Measurements from ENCODE around the gene PIF1.
"Not testable (repeated sequence)": the region's sequence is repeated elsewhere in the genome, so short reads cannot be mapped to it uniquely, and the experiment has no call there.

Gene PIF1

DNA sequence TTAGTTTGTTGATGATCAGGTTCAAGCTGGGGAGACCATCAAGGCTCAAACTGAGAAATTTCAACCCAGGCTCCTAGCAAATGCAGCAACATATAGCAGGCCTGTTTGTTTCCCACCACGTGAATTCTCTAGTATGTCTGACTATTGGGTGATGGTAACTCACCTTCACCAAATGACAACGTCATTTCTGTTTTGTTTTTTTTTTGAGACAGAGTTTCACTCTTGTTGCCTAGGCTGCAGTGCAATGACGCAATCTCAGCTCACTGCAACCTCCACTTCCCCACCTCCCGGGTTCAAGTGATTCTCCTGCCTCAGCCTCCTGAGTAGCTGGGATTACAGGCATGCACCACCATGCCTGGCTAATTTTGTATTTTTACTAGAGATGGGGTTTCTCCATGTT, 10.5 kb downstream of the PIF1 start:
- H3K27ac Mint-ChIP-seq (ENCODE audit: low read depth), result not testable (repeated sequence)

DNA sequence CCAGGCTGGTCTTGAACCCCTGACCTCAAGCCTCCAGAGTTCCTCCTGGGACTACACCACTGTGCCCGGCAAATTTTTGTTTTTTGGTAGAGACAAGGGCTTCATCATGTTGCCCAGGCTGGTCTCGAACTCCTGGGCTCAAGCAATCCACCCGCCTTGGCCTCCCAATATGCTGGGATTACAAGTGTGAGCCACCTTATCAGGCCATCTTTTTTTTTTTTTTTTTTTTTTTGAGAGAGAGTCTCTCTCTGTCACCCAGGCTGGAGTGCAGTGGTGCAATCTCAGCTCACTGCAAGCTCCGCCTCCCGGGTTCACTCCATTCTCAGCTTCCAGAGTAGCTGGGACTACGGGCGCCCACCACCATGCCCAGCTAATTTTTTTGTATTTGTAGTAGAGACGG, 11.2 kb downstream of the PIF1 start:
- not testable (repeated sequence) for H3K27me3 Mint-ChIP-seq; H3K36me3 Mint-ChIP-seq (ENCODE audit: insufficient read depth); H3K4me3 Mint-ChIP-seq; ATAC-seq (replicated peaks; ENCODE audit: extremely low read depth, poor library complexity, severe bottlenecking); DNase-seq (ENCODE audit: low spot score in 2 of 2); H3K4me1 Mint-ChIP-seq; H3K9me3 Mint-ChIP-seq; H3K27ac Mint-ChIP-seq (ENCODE audit: low read depth)

More for the DNA sequence above, 10.5 kb downstream of the PIF1 start:
- H3K9me3 Mint-ChIP-seq; H3K4me3 Mint-ChIP-seq; DNase-seq (ENCODE audit: low spot score in 2 of 2); H3K4me1 Mint-ChIP-seq; H3K36me3 Mint-ChIP-seq (ENCODE audit: insufficient read depth); H3K27me3 Mint-ChIP-seq; ATAC-seq (replicated peaks; ENCODE audit: extremely low read depth, poor library complexity, severe bottlenecking): not testable (repeated sequence)

GRCh38 chr15:64813075-64813474, 12.4 kb downstream of the PIF1 start:
- Mint-ChIP-seq H3K4me3 (no peak overlapping the region), H3K27me3 (no peaks in the 10 kb centered on the region), H3K27ac (ENCODE audit: low read depth) (no peak overlapping the region), H3K4me1 (peaks cover 7% of the 10 kb centered on the region), H3K36me3 (ENCODE audit: insufficient read depth) (peaks cover 4% of the 10 kb centered on the region), H3K9me3 (no peaks in the 10 kb centered on the region)
- no peak for ATAC-seq (replicated peaks; ENCODE audit: extremely low read depth, poor library complexity, severe bottlenecking)
- DNase-seq (ENCODE audit: low spot score in 2 of 2), result no peak

- DNase-seq (ENCODE audit: low spot score in 2 of 2), result no peak
- H3K36me3 Mint-ChIP-seq (ENCODE audit: insufficient read depth), result peaks cover 4% of the 10 kb centered on the region
Measured at GRCh38 chr15:64810497-64811326, 14.7 kb downstream of the PIF1 start.

DNA sequence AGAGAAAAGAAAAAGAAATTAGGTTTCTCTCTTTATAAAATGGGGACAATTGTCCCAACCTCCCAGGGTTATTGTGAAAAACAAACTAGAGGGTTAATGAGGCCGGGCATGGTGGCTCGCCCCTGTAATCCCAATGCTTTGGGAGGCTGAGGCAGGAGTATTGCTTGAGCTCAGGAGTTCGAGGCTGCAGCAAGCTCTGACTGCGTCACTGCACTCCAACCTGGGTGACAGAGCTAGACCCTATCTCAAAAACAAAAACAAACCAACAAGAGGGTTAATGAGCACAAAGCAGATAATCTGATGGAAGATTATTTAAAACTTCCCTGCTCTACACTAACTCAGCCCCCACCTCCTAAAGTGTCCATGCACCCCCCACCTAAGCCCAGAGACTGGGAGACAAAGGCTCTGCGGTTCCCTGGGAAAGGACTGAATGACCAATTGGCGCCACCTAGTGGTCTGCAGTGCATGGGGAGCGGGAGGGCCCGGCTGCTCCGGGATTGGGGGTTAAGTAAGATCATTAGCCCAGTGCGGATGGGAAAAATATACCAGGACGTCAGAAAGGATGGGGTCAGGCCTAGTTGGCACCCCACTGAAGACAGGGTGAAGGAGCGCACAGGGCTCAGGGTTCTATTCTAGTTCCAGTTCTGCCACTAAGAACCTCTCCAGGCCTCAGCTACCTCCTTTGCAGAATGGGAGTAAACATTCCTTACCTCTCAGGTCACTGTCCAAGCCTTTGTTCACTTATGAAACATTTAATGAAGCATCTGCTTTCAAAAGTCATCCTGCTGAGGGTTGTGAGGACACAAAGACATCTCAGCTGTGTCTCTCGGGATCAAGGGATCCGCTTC, 15.6 kb downstream of the PIF1 start:
- DNase-seq (ENCODE audit: low spot score in 2 of 2), result peak; percentile 36 to 54
- Mint-ChIP-seq H3K36me3 (ENCODE audit: insufficient read depth) (peaks cover 4% of the 10 kb centered on the region), H3K27ac (ENCODE audit: low read depth) (no peak overlapping the region), H3K27me3 (peaks cover 11% of the 10 kb centered on the region), H3K4me3 (no peak overlapping the region), H3K9me3 (no peaks in the 10 kb centered on the region), H3K4me1 (peaks cover 7% of the 10 kb centered on the region)
- ATAC-seq (replicated peaks; ENCODE audit: extremely low read depth, poor library complexity, severe bottlenecking), result peak; percentile 49

More at GRCh38 chr15:64810497-64811326, 14.7 kb downstream of the PIF1 start:
- Mint-ChIP-seq H3K4me3 (no peak overlapping the region), H3K27ac (ENCODE audit: low read depth) (no peak overlapping the region), H3K9me3 (no peaks in the 10 kb centered on the region), H3K4me1 (peaks cover 7% of the 10 kb centered on the region), H3K27me3 (peaks cover 11% of the 10 kb centered on the region)
- ATAC-seq (replicated peaks; ENCODE audit: extremely low read depth, poor library complexity, severe bottlenecking), result no peak

- Mint-ChIP-seq H3K27me3 (peaks cover 11% of the 10 kb centered on the region), H3K9me3 (no peaks in the 10 kb centered on the region), H3K4me1 (peaks cover 7% of the 10 kb centered on the region), H3K27ac (ENCODE audit: low read depth) (no peak overlapping the region), H3K36me3 (ENCODE audit: insufficient read depth) (peaks cover 4% of the 10 kb centered on the region), H3K4me3 (no peak overlapping the region)
- DNase-seq (ENCODE audit: low spot score in 2 of 2) (no peak), ATAC-seq (replicated peaks; ENCODE audit: extremely low read depth, poor library complexity, severe bottlenecking) (no peak)
Measured at GRCh38 chr15:64808785-64809453, 16.5 kb downstream of the PIF1 start.

- Mint-ChIP-seq H3K4me1 (peaks cover 7% of the 10 kb centered on the region), H3K36me3 (ENCODE audit: insufficient read depth) (peaks cover 4% of the 10 kb centered on the region), H3K27me3 (peaks cover 11% of the 10 kb centered on the region), H3K27ac (ENCODE audit: low read depth) (no peak overlapping the region), H3K9me3 (no peaks in the 10 kb centered on the region), H3K4me3 (no peak overlapping the region)
- DNase-seq (ENCODE audit: low spot score in 2 of 2) (no peak), ATAC-seq (replicated peaks; ENCODE audit: extremely low read depth, poor library complexity, severe bottlenecking) (no peak)
Measured at GRCh38 chr15:64807751-64808222, 17.7 kb downstream of the PIF1 start.

DNA sequence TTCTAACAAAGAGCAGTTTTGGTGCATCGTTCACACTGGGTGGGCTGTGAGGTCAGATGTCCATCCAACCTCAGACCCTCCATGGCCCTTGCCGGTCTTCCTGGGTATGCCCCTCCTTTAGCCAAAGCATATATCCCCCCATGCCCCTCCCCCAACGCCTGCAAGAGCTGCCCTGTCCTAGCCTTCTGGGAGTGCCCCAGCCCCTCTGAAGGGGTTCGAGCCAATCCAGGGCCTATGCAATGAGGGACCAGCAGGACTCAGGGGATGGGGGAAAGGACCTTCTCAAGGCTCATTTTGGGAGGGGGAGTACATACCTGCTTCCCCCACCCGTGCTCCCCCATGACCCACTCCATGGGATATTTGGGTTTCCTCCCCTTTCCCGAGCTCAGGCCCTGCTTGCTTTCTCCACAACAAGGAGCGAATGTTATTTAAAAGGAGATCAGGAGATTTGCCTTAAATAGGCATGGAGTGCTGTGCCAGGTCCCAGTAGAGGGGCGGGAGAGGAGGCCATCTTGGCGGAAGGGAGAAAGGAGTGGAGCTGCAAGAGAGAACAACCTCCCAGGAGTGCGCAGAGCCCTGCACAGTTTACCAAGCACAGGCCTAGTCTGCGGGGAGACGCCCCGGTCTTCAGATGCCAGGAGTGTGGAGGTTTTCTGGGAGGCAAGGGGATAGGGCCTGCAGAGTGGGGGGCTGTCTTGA, 18.2 kb downstream of the PIF1 start:
- Mint-ChIP-seq H3K36me3 (ENCODE audit: insufficient read depth) (peaks cover 4% of the 10 kb centered on the region), H3K4me1 (peaks cover 7% of the 10 kb centered on the region)

GRCh38 chr15:64806509-64806908, 18.9 kb downstream of the PIF1 start:
- H3K36me3 Mint-ChIP-seq (ENCODE audit: insufficient read depth), result peaks cover 4% of the 10 kb centered on the region
- H3K27ac Mint-ChIP-seq (ENCODE audit: low read depth), result peak overlapping the region; percentile 78
- no peaks in the 10 kb centered on the region for H3K9me3 Mint-ChIP-seq
- H3K4me1 Mint-ChIP-seq, result peaks cover 7% of the 10 kb centered on the region
- DNase-seq (ENCODE audit: low spot score in 2 of 2) (no peak), ATAC-seq (replicated peaks; ENCODE audit: extremely low read depth, poor library complexity, severe bottlenecking) (no peak)
- no peak overlapping the region for H3K4me3 Mint-ChIP-seq
- peaks cover 11% of the 10 kb centered on the region for H3K27me3 Mint-ChIP-seq

More for the DNA sequence above, 18.2 kb downstream of the PIF1 start:
- DNase-seq (ENCODE audit: low spot score in 2 of 2) (no peak), ATAC-seq (replicated peaks; ENCODE audit: extremely low read depth, poor library complexity, severe bottlenecking) (no peak)
- H3K9me3 Mint-ChIP-seq, result no peaks in the 10 kb centered on the region
- H3K4me3 Mint-ChIP-seq, result no peak overlapping the region
- peaks cover 11% of the 10 kb centered on the region for H3K27me3 Mint-ChIP-seq
- H3K27ac Mint-ChIP-seq (ENCODE audit: low read depth), result no peak overlapping the region

DNA sequence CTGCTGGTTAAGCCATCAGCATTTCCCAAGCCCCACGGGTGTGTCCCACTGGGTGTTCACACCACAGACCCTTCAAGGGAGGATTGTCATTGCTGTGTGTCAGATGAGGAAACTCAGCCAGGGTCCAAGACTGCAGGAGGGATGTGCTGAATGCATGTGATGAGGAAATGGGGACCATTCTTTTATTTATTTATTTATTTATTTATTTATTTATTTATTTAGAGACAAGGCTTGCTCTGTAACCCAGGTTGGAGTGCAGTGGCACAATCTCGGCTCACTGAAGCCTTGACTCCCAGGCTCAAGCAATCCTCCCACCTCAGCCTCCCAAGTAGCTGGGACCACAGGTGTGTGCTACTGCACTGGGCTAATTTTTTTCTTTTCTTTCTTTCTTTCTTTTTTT, 20.8 kb downstream of the PIF1 start:
- no peaks in the 10 kb centered on the region for H3K9me3 Mint-ChIP-seq
- H3K4me3 Mint-ChIP-seq, result no peak overlapping the region
- no peak overlapping the region for H3K27ac Mint-ChIP-seq (ENCODE audit: low read depth)
- ATAC-seq (replicated peaks; ENCODE audit: extremely low read depth, poor library complexity, severe bottlenecking), result no peak
- H3K4me1 Mint-ChIP-seq, result peaks cover under 1% of the 10 kb centered on the region
- DNase-seq (ENCODE audit: low spot score in 2 of 2), result no peak
- H3K36me3 Mint-ChIP-seq (ENCODE audit: insufficient read depth), result no peaks in the 10 kb centered on the region
- peaks cover 11% of the 10 kb centered on the region for H3K27me3 Mint-ChIP-seq

DNA sequence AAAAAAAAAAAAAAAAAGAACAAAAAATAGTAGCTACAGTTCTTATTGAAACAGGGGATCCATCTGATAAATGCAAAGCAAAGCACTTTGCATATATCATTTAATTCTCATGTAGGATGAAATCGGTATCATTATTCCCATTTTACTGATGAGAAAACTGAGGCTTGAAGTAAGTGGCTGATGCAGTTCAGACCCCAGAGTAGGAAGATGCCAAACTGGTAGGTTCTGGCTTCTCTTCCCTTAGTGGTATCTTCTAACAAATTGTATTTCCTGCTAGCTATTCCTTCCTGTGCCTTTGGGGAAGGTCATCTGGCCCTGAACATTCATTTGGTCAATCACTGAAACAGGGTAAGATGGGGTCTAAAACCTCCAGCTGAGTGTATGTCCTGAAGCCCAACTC, 21.9 kb downstream of the PIF1 start:
- H3K36me3 Mint-ChIP-seq (ENCODE audit: insufficient read depth), result no peaks in the 10 kb centered on the region
- ATAC-seq (replicated peaks; ENCODE audit: extremely low read depth, poor library complexity, severe bottlenecking), result no peak
- DNase-seq (ENCODE audit: low spot score in 2 of 2), result no peak
- no peaks in the 10 kb centered on the region for H3K9me3 Mint-ChIP-seq
- no peaks in the 10 kb centered on the region for H3K4me1 Mint-ChIP-seq
- H3K27ac Mint-ChIP-seq (ENCODE audit: low read depth), result no peak overlapping the region
- H3K27me3 Mint-ChIP-seq, result peaks cover 11% of the 10 kb centered on the region
- no peak overlapping the region for H3K4me3 Mint-ChIP-seq

DNA sequence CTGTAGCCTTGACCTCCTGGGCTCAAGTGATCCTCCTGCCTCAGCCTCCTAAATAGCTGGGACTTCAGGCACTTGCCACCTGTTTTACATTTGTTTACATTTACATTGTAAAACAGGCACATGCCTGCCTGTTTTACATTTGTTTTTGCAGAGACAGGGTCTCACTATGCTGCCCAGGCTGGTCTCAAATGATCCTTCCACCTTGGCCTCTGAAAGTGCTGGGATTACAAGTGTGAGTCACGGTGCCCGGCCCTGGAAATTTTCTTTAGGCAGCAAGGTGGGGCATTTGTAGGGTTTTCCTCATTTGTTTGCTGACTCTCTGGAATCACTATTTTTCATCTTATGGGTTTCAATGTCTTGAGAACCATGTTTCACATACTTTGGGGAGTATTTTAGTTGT, 25.0 kb downstream of the PIF1 start:
- H3K27me3 Mint-ChIP-seq, result no peaks in the 10 kb centered on the region
- H3K36me3 Mint-ChIP-seq (ENCODE audit: insufficient read depth), result no peaks in the 10 kb centered on the region
- no peak overlapping the region for H3K27ac Mint-ChIP-seq (ENCODE audit: low read depth)
- H3K4me1 Mint-ChIP-seq, result no peaks in the 10 kb centered on the region
- no peak overlapping the region for H3K4me3 Mint-ChIP-seq
- ATAC-seq (replicated peaks; ENCODE audit: extremely low read depth, poor library complexity, severe bottlenecking) (no peak), DNase-seq (ENCODE audit: low spot score in 2 of 2) (no peak)
- no peaks in the 10 kb centered on the region for H3K9me3 Mint-ChIP-seq

All from central memory CD8-positive, alpha-beta T cell (primary cell).